Activated naive CD4-positive, alpha-beta T cell treated with anti-CD3 and anti-CD28 coated beads, Interleukin-2, amount 10 ng/mL, durations not matched to agents 7 days and 5 days (primary cell): ENCODE data around the gene ABCC6.
"Not testable (repeated sequence)": the region's sequence is repeated elsewhere in the genome, so short reads cannot be mapped to it uniquely, and the experiment has no call there.

Source experiments
- CTCF ChIA-PET: fragments of 350-600 bp; sonication (Branson Sonifier 250); formaldehyde crosslinking; loops from one replicate; lab custom pipeline; 2021; ENCODE audit warnings: antibody characterized with exemption; lab: Charles Lee
- DNase-seq: peaks from one replicate; pipeline ENCODE4 v3.0.0-alpha.2; 2020
- H3K27ac Mint-ChIP-seq: one replicate; pipeline ENCODE4 v1.8.0; 2021; ENCODE audit warnings: mild to moderate bottlenecking, moderate library complexity, mixed read lengths
- H3K27me3 Mint-ChIP-seq: one replicate; pipeline ENCODE4 v1.8.0; 2021; ENCODE audit warnings: mild to moderate bottlenecking, mixed read lengths
- H3K36me3 Mint-ChIP-seq: one replicate; pipeline ENCODE4 v1.8.0; 2021; ENCODE audit warnings: mixed read lengths
- H3K4me1 Mint-ChIP-seq: one replicate; pipeline ENCODE4 v1.8.0; 2021; ENCODE audit warnings: mixed read lengths
- H3K4me3 Mint-ChIP-seq: one replicate; pipeline ENCODE4 v1.8.0; 2021; ENCODE audit warnings: mild to moderate bottlenecking, moderate library complexity, mixed read lengths
- H3K9me3 Mint-ChIP-seq: one replicate; pipeline ENCODE4 v1.8.0; 2021; ENCODE audit warnings: mixed read lengths

Gene ABCC6

GRCh38 chr16:16222850-16223661 is at the start of gene ABCC6:
TSS of gene ABCC6 (minus strand) at chr16:16223494. CDS start at chr16:16223434, 60 bp downstream.
- H3K36me3 Mint-ChIP-seq, H3K27ac Mint-ChIP-seq, CTCF ChIA-PET, DNase-seq, H3K4me3 Mint-ChIP-seq, H3K4me1 Mint-ChIP-seq, H3K27me3 Mint-ChIP-seq, H3K9me3 Mint-ChIP-seq: not testable (repeated sequence)

- H3K27ac Mint-ChIP-seq, H3K4me1 Mint-ChIP-seq, DNase-seq, CTCF ChIA-PET, H3K27me3 Mint-ChIP-seq, H3K36me3 Mint-ChIP-seq, H3K4me3 Mint-ChIP-seq, H3K9me3 Mint-ChIP-seq: not testable (repeated sequence)
Measured at GRCh38 chr16:16272573-16273221, 49.4 kb upstream of the ABCC6 start.

- H3K4me1 Mint-ChIP-seq, DNase-seq, H3K27ac Mint-ChIP-seq, CTCF ChIA-PET, H3K9me3 Mint-ChIP-seq, H3K27me3 Mint-ChIP-seq, H3K4me3 Mint-ChIP-seq, H3K36me3 Mint-ChIP-seq: not testable (repeated sequence)
Measured at GRCh38 chr16:16271658-16272057, 48.4 kb upstream of the ABCC6 start.

- H3K4me3 Mint-ChIP-seq, H3K36me3 Mint-ChIP-seq, DNase-seq, H3K27me3 Mint-ChIP-seq, H3K27ac Mint-ChIP-seq, H3K9me3 Mint-ChIP-seq, CTCF ChIA-PET, H3K4me1 Mint-ChIP-seq: not testable (repeated sequence)
Measured at GRCh38 chr16:16268185-16268808, 45.0 kb upstream of the ABCC6 start.

- H3K27ac Mint-ChIP-seq, H3K4me1 Mint-ChIP-seq, DNase-seq, CTCF ChIA-PET, H3K9me3 Mint-ChIP-seq, H3K36me3 Mint-ChIP-seq, H3K27me3 Mint-ChIP-seq, H3K4me3 Mint-ChIP-seq: not testable (repeated sequence)
Measured at GRCh38 chr16:16267708-16268107, 44.4 kb upstream of the ABCC6 start.

GRCh38 chr16:16265044-16265443 is 41.8 kb upstream of the ABCC6 start:
- H3K27me3 Mint-ChIP-seq, H3K4me3 Mint-ChIP-seq, CTCF ChIA-PET, DNase-seq, H3K27ac Mint-ChIP-seq, H3K4me1 Mint-ChIP-seq, H3K9me3 Mint-ChIP-seq, H3K36me3 Mint-ChIP-seq: not testable (repeated sequence)

GRCh38 chr16:16263947-16264346 is 40.7 kb upstream of the ABCC6 start:
- H3K27me3 Mint-ChIP-seq, H3K36me3 Mint-ChIP-seq, CTCF ChIA-PET, H3K4me1 Mint-ChIP-seq, H3K9me3 Mint-ChIP-seq, DNase-seq, H3K27ac Mint-ChIP-seq, H3K4me3 Mint-ChIP-seq: not testable (repeated sequence)

GRCh38 chr16:16262954-16263555 is 39.8 kb upstream of the ABCC6 start:
- H3K27me3 Mint-ChIP-seq, CTCF ChIA-PET, H3K4me1 Mint-ChIP-seq, H3K36me3 Mint-ChIP-seq, H3K27ac Mint-ChIP-seq, H3K9me3 Mint-ChIP-seq, DNase-seq, H3K4me3 Mint-ChIP-seq: not testable (repeated sequence)

- DNase-seq, H3K27ac Mint-ChIP-seq, H3K9me3 Mint-ChIP-seq, H3K36me3 Mint-ChIP-seq, H3K4me1 Mint-ChIP-seq, H3K27me3 Mint-ChIP-seq, CTCF ChIA-PET, H3K4me3 Mint-ChIP-seq: not testable (repeated sequence)
Measured at GRCh38 chr16:16259971-16260370, 36.7 kb upstream of the ABCC6 start.

- not testable (repeated sequence) for H3K27me3 Mint-ChIP-seq
Measured at GRCh38 chr16:16258822-16259221, 35.5 kb upstream of the ABCC6 start.

GRCh38 chr16:16257301-16257923 is 34.1 kb upstream of the ABCC6 start:
- H3K36me3 Mint-ChIP-seq, H3K9me3 Mint-ChIP-seq, DNase-seq, H3K4me1 Mint-ChIP-seq, H3K27ac Mint-ChIP-seq, H3K4me3 Mint-ChIP-seq, CTCF ChIA-PET, H3K27me3 Mint-ChIP-seq: not testable (repeated sequence)

More at GRCh38 chr16:16258822-16259221, 35.5 kb upstream of the ABCC6 start:
- H3K4me3 Mint-ChIP-seq, DNase-seq, CTCF ChIA-PET, H3K36me3 Mint-ChIP-seq, H3K9me3 Mint-ChIP-seq, H3K4me1 Mint-ChIP-seq, H3K27ac Mint-ChIP-seq: not testable (repeated sequence)

GRCh38 chr16:16252377-16252776 is 29.1 kb upstream of the ABCC6 start:
- H3K9me3 Mint-ChIP-seq, H3K4me1 Mint-ChIP-seq, CTCF ChIA-PET, DNase-seq, H3K27me3 Mint-ChIP-seq, H3K27ac Mint-ChIP-seq, H3K4me3 Mint-ChIP-seq, H3K36me3 Mint-ChIP-seq: not testable (repeated sequence)

GRCh38 chr16:16249621-16250330 is 26.5 kb upstream of the ABCC6 start:
- H3K36me3 Mint-ChIP-seq, H3K27ac Mint-ChIP-seq, DNase-seq, H3K27me3 Mint-ChIP-seq, H3K4me1 Mint-ChIP-seq, CTCF ChIA-PET, H3K9me3 Mint-ChIP-seq, H3K4me3 Mint-ChIP-seq: not testable (repeated sequence)

- H3K27me3 Mint-ChIP-seq, CTCF ChIA-PET, H3K9me3 Mint-ChIP-seq, H3K36me3 Mint-ChIP-seq, H3K27ac Mint-ChIP-seq, H3K4me1 Mint-ChIP-seq, H3K4me3 Mint-ChIP-seq, DNase-seq: not testable (repeated sequence)
Measured at GRCh38 chr16:16247439-16247838, 24.1 kb upstream of the ABCC6 start.
